ENCODE data around the gene TNRC6C.

GRCh38 chr17:78144736-78145641 lies 186.5 kb downstream of the TNRC6C start:
- TF ChIP-seq, protein P1, sequence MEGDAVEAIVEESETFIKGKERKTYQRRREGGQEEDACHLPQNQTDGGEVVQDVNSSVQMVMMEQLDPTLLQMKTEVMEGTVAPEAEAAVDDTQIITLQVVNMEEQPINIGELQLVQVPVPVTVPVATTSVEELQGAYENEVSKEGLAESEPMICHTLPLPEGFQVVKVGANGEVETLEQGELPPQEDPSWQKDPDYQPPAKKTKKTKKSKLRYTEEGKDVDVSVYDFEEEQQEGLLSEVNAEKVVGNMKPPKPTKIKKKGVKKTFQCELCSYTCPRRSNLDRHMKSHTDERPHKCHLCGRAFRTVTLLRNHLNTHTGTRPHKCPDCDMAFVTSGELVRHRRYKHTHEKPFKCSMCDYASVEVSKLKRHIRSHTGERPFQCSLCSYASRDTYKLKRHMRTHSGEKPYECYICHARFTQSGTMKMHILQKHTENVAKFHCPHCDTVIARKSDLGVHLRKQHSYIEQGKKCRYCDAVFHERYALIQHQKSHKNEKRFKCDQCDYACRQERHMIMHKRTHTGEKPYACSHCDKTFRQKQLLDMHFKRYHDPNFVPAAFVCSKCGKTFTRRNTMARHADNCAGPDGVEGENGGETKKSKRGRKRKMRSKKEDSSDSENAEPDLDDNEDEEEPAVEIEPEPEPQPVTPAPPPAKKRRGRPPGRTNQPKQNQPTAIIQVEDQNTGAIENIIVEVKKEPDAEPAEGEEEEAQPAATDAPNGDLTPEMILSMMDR (IDR thresholded peaks at IDR 0.05 in 4 of 5, conservative IDR thresholded peaks at IDR 0.05 in 1 of 5): no peak
- TF ChIP-seq POLR2A (IDR thresholded peaks at IDR 0.05): no peak
